ENCODE measurements around the gene GNAL. TPM values are rescaled to one million over a fixed set of nuclear protein-coding genes. Genes with fewer than 3 reads are reported as not detected.

Gene GNAL
- total RNA-seq, 1 donor from 2014 or later: 26.8 TPM

DNA sequence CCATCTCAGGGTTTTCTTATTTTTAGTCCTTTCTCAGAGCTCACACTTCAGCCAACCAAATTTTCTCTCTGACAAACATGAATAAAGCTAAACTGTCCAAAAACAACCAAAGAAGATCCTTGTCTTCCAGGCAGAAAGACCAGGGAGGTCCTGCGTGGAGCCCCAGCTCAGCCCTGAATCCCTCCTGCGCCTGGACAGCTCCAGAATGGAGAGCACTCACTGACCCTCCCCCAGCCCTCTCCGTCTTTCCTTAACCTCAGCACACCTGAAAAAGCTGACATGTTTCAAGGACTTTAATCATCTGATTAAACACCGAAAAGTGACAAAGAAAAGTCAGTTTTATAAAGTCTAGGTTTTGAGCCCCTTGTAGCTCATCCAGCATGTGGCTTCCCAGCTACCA, 22.9 kb upstream of the GNAL start:
- no peaks in the 10 kb centered on the region for H3K9me3 Mint-ChIP-seq
- no peak for DNase-seq (ENCODE audit: low spot score)
- peaks cover 15% of the 10 kb centered on the region for H3K4me1 Mint-ChIP-seq

DNA sequence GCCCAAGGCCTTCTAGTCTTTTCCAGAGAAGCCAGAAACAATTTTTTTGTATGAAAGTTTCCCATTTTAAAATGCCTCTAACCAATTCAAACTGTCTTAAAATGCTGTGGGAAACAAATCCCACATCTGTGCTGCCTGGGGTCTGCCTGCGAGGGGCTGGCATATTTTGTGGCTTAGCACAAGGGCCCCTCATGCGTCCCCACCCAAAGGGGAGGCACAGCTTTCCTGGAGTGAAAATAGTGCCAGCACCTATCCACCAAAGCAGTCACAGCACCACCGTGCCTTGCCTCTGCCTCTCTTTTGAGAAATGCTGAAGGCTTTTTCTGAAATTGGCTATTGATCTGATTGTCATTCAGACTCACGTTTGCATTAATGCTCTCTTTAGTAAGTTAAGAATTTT, 22.2 kb upstream of the GNAL start:
- TF ChIP-seq EZH2phosphoT487 (IDR thresholded peaks at IDR 0.05) (no peak), EZH2 (IDR thresholded peaks at IDR 0.05) (no peak)
- TF ChIP-seq, protein P1, sequence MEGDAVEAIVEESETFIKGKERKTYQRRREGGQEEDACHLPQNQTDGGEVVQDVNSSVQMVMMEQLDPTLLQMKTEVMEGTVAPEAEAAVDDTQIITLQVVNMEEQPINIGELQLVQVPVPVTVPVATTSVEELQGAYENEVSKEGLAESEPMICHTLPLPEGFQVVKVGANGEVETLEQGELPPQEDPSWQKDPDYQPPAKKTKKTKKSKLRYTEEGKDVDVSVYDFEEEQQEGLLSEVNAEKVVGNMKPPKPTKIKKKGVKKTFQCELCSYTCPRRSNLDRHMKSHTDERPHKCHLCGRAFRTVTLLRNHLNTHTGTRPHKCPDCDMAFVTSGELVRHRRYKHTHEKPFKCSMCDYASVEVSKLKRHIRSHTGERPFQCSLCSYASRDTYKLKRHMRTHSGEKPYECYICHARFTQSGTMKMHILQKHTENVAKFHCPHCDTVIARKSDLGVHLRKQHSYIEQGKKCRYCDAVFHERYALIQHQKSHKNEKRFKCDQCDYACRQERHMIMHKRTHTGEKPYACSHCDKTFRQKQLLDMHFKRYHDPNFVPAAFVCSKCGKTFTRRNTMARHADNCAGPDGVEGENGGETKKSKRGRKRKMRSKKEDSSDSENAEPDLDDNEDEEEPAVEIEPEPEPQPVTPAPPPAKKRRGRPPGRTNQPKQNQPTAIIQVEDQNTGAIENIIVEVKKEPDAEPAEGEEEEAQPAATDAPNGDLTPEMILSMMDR (IDR thresholded peaks at IDR 0.05): no peak
- peaks cover 4% of the 10 kb centered on the region for H3K27me3 Mint-ChIP-seq (ENCODE audit: insufficient read depth, low read depth)
- no peaks in the 10 kb centered on the region for H3K27me3 ChIP-seq
- no peak overlapping the region for H3K4me3 Mint-ChIP-seq
- no peaks in the 10 kb centered on the region for H3K9me3 ChIP-seq (ENCODE audit: low read depth)
- no peak overlapping the region for H3K27ac Mint-ChIP-seq
- H3K4me1 ChIP-seq: peaks cover 17% of the 10 kb centered on the region
- no peaks in the 10 kb centered on the region for H3K9me3 Mint-ChIP-seq
- no peaks in the 10 kb centered on the region for H3K36me3 ChIP-seq
- no peak overlapping the region for H3K4me2 ChIP-seq
- H3K9ac ChIP-seq: no peak overlapping the region
- no peak overlapping the region for H3K4me3 ChIP-seq
- H3K79me2 ChIP-seq (ENCODE audit: low read depth): no peaks in the 10 kb centered on the region
- no peak overlapping the region for H3K27ac ChIP-seq
- DNase-seq (ENCODE audit: low spot score): no peak
- H4K20me1 ChIP-seq (ENCODE audit: low read depth): no peaks in the 10 kb centered on the region
- no peak overlapping the region for H2AFZ ChIP-seq (replicated peaks)
- H3K4me1 Mint-ChIP-seq: peaks cover 15% of the 10 kb centered on the region
- no peaks in the 10 kb centered on the region for H3F3A ChIP-seq (ENCODE audit: low read depth)
- no peaks in the 10 kb centered on the region for H3K36me3 Mint-ChIP-seq

More for the DNA sequence above, 22.9 kb upstream of the GNAL start:
- no peaks in the 10 kb centered on the region for H3K36me3 ChIP-seq
- no peak for TF ChIP-seq EZH2phosphoT487 (IDR thresholded peaks at IDR 0.05)
- TF ChIP-seq, protein P1 (IDR thresholded peaks at IDR 0.05): no peak
- no peak for TF ChIP-seq EZH2 (IDR thresholded peaks at IDR 0.05)
- no peak overlapping the region for H3K27ac ChIP-seq
- no peaks in the 10 kb centered on the region for H3F3A ChIP-seq (ENCODE audit: low read depth)
- no peak overlapping the region for H3K4me3 ChIP-seq
- no peaks in the 10 kb centered on the region for H3K27me3 ChIP-seq
- no peaks in the 10 kb centered on the region for H3K79me2 ChIP-seq (ENCODE audit: low read depth)
- no peak overlapping the region for H3K9ac ChIP-seq
- H3K4me1 ChIP-seq: peaks cover 17% of the 10 kb centered on the region
- Mint-ChIP-seq H3K27ac (no peak overlapping the region), H3K4me3 (no peak overlapping the region), H3K36me3 (no peaks in the 10 kb centered on the region), H3K27me3 (ENCODE audit: insufficient read depth, low read depth) (peaks cover 4% of the 10 kb centered on the region)
- no peaks in the 10 kb centered on the region for H4K20me1 ChIP-seq (ENCODE audit: low read depth)
- no peak overlapping the region for H3K4me2 ChIP-seq
- no peaks in the 10 kb centered on the region for H3K9me3 ChIP-seq (ENCODE audit: low read depth)
- H2AFZ ChIP-seq (replicated peaks): no peak overlapping the region

DNA sequence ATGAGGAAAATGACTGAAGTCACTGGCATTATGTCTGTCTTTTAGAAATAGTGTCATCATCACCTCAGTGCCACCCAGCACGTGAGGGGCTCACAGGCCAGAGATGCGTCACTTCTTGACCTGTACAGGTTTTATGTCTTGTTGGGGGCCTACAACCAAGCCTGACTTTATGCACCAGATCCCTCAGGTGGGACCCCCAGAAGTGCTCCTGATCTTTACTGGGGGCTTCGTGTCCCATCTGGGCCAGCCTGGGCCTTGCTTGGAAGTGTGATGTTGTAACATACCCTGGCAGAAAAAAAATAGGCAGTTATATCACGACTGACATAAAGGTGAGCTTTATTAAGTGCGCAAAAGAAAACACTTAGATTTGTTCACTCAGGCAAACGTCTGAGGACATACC, 21.5 kb upstream of the GNAL start:
- TF ChIP-seq, protein P1 (IDR thresholded peaks at IDR 0.05): no peak
- TF ChIP-seq EZH2phosphoT487 (IDR thresholded peaks at IDR 0.05) (no peak), EZH2 (IDR thresholded peaks at IDR 0.05) (no peak)
- DNase-seq (ENCODE audit: low spot score): no peak
- H3K9ac ChIP-seq: no peak overlapping the region
- no peaks in the 10 kb centered on the region for H3F3A ChIP-seq (ENCODE audit: low read depth)
- Mint-ChIP-seq H3K9me3 (no peaks in the 10 kb centered on the region), H3K27me3 (ENCODE audit: insufficient read depth, low read depth) (peaks cover 4% of the 10 kb centered on the region), H3K36me3 (no peaks in the 10 kb centered on the region), H3K4me1 (peaks cover 15% of the 10 kb centered on the region), H3K4me3 (no peak overlapping the region), H3K27ac (no peak overlapping the region)
- H3K27me3 ChIP-seq: no peaks in the 10 kb centered on the region
- peaks cover 17% of the 10 kb centered on the region for H3K4me1 ChIP-seq
- H3K9me3 ChIP-seq (ENCODE audit: low read depth): no peaks in the 10 kb centered on the region
- no peak overlapping the region for H2AFZ ChIP-seq (replicated peaks)
- H3K4me3 ChIP-seq: no peak overlapping the region
- H4K20me1 ChIP-seq (ENCODE audit: low read depth): no peaks in the 10 kb centered on the region
- H3K36me3 ChIP-seq: no peaks in the 10 kb centered on the region
- no peaks in the 10 kb centered on the region for H3K79me2 ChIP-seq (ENCODE audit: low read depth)
- no peak overlapping the region for H3K27ac ChIP-seq
- no peak overlapping the region for H3K4me2 ChIP-seq

Data from neural progenitor cell (in vitro differentiated cells).